COLO668 (cell line): ENCODE measurements around the gene IRS1.

Source experiments
- DNase-seq: peaks from one replicate; lab custom pipeline; 2025; ENCODE audit not compliant: unreplicated experiment; lab: John Stamatoyannopoulos, UW

Gene IRS1

DNA sequence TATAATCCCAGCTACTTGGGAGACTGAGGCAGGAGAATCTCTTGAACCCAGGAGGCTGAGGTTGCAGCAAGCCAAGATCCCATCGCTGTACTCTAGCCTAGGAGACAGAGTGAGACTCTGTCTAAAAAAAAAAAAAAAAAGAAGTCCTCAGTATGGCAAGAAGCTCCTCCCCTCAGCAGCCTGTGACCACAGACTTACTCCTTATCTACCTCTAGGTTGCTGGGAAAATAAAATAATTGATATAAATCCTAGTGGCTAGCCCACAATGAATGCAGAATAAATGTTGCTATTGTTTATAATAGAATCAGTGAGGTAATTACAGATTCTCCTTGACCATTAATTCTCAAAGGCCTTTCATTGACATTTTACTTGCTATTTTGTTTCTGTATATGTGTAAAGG is 70.6 kb downstream of the IRS1 start:
- no peak for DNase-seq

DNA sequence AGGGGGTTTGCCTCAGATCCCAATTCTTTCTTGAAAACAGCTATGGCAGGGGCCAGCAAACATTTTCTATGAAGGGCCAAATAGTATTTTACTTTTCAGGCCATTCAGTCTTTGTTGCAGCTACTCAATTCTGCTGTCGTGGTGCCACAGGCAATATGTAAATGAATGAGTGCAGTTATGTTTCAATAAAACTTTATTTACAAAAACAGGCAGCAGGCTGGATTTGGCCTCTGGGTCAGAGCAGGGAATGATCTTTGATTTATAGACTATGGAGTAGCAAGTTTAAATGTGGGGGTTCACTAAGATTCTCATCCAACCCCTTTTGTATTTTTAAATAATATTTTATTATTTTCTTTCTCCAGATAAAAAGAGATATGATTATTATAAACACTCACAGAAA is 72.4 kb downstream of the IRS1 start:
- DNase-seq, result no peak

DNA sequence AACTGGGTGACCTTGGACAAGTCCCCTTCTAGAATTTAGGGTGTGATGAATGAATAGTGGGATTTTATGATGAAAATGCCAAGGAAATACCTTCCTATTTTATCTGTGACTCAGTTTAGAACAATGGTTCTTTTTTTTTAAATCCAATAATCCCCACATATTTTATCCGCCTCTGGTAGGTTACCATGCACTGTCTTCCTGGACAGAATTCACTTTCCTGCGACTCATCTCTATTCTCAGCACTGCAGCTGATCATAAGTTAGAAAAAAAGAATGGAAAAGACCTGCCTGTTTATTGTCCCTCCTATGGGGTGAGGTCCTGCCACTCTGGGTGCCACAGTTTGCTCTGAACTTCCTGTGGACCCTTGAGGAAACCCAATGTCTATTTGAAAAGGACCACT is 73.1 kb downstream of the IRS1 start:
- DNase-seq, result no peak

DNA sequence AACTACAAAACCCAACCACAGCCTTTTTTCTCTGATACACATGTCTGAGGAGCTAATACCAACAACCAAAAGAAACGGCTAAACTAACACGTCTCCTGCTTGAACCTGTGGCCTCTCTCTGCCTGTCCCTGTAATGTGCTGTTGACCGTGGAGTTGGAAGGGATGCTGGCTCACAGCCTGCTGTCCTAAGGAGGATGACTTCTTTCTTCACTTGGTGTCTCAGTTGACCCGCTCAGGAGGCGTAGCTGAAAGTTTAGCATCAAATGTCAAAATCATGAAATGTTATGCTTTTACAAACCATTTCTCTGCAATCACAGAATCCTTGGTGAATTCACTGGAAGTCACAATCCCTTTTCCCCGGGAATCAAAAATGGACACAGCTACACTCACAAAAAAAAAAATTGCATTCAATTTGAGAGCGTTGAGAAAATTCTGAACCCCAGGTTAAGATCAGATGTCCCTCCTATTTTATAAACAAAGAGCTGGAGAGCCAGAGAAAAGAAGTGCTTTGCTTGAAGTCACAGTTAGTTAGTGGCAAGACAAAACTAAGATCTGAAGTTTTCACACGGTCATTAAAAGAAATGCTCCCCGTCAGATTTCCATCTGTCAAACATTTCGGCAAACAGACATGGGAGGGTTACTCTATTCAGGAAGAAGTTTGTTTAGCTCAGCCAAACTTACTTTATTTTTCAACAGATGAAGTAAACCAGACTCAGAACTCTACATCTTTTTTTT is 74.3 kb downstream of the IRS1 start:
- DNase-seq, result no peak

DNA sequence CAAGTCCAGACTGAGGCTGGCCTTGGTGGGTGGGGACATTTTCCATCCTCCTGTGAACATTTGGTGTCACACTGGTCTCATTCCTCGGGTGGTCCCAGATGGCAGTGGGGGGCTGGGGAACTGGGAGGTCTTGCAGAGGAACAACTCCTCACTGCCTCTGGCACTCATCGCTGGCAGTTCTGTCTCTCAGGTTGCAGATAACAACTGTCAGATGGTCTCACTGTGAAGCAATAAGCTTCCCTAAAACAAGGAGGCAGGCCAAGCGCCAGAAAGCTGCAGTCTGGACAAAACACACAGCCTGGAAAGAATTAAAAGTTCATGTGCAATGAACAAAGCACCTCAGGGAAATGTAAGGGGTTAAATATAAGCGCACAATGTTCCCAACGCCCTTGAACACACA is 78.1 kb downstream of the IRS1 start:
- DNase-seq, result no peak

DNA sequence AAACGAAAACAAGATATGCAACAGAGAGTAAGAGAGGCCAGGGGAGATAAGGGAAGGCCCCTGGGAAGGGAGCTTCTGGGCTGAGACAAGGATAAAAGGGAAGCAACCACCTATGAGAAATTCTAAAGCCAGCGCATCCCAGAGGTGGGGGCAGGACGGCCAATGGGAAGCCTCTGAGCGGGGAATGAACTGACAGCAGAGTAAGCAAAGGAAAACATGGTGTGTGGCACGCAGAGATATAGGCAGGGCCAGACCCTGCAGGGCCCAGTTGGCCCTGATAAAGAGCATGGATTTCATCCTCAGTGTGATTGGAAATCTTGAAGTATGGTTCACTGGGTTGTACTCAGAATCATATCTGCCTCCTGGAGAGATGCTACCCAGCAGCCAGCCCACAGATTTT is 78.7 kb downstream of the IRS1 start:
- no peak for DNase-seq

DNA sequence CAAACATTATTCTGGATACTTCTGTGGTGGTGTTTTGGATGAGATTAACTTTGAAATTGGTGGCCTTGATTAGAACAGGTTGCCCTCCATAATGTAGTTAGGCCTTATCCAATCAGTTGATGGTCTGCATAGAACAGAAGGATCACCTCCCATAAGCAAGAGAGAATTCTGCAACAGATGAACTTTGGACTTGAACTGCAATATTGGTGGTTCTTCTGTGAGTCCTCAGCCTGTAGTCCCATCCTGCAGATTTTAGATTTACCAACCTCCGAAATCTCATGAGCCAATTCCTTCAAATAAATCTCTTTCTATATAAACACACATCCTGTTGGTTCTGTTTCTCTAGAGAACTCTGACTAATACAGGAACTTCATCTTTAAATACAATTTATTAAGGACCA is 81.9 kb downstream of the IRS1 start:
- DNase-seq, result no peak

DNA sequence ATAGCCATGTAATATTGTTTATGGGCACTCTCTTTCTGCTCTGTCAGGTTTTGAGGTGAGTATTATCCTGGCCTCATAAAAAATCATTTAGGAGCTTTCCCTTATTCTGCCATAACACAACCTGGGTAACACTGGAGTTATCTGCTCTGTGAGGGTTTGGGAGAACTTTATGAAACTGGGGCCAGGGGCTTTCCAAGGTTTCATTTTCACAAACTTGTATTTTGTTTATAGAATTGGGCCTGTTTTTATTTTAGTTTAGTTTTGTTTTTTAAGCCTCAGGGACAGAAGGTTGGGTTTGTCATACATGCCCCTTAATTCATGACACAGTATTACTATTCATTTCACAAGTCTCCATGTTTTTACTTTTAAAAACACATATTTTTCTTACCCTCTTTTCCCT is 83.5 kb downstream of the IRS1 start:
- no peak for DNase-seq

DNA sequence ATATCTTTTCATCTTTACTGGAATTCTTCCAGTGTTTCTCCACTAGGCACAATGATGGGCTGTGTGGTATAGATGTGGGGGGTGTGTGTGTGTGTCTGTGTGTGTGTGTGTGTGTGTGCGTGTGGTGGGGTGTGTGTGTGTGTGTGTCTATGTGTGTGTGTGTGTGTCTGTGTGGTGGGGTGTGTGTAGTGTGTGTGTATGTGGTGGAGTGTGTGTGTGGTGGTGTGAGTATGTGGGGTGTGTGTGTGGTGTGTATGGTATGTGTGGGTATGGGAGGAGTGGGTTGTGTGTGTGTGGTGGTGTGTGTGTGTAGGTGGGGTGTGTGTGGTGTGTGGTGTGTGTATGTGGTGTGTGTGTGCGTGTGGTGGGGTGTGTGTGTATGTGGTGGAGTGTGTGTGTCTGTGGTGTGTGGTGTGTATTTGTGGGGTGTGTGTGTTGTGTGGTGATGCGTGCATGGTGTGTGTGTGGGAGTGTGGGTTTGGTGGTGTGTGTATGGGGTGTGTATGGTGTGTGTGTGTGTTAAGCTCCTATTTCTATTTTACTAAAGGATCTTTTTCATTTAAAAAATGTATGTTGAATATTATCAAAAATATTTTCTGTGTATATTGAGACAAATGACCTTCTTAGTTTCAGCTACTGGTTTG is 84.2 kb downstream of the IRS1 start:
- DNase-seq, result no peak

DNA sequence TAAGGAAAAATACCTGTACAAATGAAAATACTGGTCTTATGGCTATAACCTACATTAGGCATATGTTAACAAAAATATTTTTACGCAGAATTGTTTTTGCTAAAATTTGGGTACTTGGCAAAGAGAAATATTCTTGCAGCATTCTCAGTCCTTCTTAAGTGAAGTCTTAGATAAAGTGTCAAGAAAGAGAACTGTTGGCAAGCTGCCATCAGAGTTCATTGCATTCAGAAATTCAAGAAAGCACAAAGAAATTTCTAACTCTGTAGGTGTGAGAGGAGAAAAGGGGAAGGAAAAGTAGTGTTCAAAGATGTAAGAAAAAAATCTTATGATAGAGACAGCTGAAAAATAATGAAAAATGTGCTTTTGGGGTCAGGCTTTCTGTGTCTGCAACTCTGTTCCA is 86.7 kb downstream of the IRS1 start:
- DNase-seq, result no peak

DNA sequence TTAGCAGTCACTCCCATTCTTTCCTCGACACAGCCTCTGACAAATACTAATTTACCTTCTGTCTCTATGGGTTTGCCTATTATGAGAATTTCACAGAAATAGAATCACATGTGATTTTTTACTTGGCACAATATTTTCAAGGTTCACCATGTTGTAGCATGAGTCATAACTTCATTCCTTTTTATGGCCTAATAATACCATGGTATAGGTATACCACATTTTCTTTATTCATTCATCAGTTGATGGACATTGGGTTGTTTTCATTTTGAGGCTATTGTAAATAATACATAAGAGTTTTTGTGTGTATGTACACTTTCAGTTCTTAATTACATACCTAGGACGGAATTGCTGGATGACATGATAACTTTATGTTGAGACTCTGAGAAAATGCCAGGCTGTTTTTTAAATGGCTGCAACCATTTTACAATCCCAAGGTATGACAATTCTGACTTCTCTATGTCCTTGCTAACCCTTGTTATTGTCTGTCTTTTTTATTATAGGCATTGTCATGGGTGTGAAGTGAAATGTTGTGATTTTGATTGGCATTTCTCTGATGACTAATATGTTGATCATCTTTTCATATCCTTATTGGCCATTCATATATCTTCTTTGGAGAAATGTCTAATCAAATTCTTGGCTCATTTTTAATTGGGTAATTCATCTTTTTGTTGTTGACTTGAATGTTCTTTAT is 87.9 kb downstream of the IRS1 start:
- no peak for DNase-seq

DNA sequence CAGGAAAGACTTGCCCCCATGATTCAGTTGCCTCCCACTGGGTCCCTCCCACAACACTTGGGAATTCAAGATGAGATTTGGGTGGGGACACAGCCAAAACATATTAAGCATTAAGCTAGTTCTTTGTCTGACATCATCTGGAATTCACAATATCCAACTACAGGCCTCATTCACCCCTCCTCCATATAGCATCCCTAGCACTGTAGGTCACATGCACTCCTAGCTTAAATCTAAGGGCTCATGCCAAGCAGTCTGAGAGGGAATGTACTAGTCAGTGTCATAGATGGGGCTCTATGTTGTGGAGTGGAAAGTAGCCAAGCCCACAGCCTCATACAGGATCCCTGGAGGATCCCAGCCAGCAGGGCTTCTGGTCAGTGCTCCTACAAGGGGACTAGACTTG is 92.1 kb downstream of the IRS1 start:
- DNase-seq, result no peak

DNA sequence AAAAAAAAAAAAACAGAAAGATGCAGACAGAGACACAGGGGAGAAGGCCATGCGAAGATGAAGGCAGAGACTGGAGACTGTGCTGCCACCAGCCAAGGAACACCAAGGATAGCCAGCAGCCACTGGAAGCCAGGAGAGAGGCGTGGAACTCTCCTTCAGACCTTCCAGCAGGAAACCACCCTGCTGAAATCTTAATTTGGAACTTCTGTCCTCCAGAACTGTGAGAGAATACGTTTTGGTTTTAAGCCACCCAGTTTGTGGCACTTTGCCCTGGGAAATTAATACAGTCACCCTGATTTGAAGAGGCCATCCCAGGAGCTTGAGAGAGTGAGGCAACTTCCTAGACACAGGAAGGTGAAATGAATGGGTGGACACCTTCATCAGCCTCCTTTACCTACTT is 93.7 kb downstream of the IRS1 start:
- no peak for DNase-seq

DNA sequence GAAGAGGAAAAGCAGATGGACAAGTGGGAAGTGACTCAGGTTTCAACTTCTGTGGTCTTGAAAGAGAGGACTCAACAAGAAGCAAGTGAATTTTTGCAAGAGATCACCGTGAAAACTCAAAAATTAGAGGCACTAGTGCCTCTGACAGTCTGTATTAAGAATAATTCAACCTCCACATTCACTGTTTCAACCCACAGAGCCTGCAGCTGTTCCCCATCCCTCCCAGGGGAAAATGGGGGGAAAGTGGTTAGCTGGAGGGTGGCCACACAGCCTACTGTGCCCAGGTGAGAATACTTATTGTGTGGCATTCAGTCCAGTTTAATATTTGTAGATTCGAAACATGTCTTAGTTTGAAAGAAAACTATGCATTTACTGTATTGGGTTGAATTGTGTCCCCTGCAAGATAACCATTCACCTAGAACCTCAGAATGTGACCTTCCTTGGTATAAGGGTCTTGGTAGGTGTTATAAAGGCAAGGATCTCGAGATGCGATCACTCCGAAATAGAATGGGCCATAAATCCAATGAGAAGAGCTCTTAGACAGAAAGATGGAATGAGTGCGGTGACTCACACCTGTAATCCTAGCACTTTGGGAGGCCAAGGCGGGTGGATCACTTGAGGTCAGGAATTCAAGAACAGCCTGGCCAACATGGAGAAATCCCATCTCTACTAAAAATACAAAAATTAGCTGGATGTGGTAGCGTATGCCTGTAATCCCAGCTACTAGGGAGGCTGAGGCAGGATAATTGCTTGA is 94.3 kb downstream of the IRS1 start:
- DNase-seq, result no peak

DNA sequence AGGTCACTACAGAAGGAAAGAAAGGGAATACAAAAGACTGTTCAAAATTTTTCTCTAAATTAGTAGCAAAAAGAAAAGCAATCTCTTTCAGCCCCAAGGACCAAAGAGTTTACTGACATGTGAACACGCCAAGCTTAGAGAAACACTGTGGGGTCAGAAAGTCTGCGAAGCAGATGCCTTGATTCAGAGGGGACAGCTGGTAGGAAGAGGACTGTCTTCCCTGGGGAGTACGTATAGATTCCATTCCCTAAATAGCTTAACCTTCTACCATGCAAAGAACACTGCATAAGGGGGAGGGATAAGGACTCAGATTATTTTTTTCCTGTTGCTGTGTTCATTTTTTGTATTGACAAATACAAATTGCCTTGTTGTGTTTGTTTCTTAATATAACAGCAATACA is 96.1 kb downstream of the IRS1 start:
- DNase-seq, result no peak

DNA sequence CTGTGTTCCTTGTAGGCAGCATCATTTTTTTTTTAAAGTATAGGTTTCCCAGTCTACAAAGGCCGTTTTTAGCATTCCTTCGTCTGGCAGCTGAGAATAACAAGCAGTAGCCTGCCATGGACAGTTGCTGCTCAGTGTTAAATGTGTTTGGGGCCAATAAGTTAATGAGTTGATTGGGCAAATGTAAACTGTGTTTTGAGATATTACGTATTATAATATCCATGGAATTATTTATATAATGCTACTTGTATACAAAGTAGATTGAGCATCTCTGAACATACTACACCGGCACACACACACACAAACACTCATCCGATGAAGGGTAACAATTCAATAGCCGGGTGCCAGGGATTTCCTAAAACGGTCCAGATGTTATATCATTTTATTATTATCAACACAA is 97.2 kb downstream of the IRS1 start:
- DNase-seq, result no peak

DNA sequence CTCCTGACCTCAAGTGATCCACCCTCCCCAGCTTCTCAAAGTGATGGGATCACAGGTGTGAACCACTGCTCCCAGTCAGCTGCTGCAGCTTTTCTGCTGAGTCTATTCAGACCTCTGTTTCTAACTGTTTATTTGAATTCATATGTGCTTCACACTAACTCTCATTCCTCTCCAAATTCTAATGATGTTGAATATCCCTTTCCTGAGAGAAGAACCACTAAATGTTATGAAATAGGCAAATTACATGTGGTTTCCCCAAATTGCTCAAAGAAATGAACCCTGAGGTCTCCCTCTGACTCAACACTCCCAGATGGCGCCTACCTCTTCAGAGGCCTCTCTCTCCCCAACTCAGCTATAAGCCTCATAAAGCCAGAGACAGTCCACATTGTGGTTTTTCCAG is 98.6 kb downstream of the IRS1 start:
- DNase-seq, result no peak

DNA sequence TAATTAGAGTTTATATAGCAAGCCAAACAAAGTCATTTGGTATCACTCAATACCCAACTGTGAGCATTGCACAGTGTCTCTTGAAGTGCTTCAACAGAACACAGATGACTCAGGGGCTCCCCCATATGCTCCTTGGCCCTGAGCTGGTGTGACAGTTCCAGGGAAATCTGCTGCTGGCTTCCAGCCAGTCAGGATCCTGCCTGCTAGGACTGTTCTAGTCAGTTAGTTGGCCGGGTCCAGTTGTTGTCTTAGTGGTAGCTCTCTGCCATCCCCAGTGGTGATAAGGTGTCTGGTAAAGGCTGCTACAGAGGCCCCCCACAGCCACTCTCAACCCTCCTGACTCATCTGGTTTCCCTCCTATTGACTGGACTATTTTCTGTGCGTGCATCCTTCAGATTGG is 100.3 kb downstream of the IRS1 start:
- no peak for DNase-seq

DNA sequence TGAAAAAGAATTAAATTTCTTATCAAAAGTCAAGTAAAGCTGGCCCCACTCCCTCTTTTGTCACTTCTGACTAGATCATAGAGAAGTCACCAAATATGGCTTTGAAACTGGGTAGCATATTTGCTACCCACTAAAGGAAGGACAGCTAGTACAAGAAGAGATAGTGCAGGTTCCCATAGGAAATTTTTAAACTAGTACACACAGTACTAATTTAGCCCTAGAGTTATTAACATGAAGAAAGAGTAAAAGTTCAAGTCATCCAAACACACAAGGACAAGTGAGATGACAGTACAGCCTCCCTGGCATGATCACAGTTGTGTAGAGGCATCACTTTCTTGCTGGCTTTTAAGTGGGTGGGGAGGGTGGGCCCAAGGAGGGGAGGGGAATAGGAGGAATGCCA is 100.9 kb downstream of the IRS1 start:
- DNase-seq, result no peak

DNA sequence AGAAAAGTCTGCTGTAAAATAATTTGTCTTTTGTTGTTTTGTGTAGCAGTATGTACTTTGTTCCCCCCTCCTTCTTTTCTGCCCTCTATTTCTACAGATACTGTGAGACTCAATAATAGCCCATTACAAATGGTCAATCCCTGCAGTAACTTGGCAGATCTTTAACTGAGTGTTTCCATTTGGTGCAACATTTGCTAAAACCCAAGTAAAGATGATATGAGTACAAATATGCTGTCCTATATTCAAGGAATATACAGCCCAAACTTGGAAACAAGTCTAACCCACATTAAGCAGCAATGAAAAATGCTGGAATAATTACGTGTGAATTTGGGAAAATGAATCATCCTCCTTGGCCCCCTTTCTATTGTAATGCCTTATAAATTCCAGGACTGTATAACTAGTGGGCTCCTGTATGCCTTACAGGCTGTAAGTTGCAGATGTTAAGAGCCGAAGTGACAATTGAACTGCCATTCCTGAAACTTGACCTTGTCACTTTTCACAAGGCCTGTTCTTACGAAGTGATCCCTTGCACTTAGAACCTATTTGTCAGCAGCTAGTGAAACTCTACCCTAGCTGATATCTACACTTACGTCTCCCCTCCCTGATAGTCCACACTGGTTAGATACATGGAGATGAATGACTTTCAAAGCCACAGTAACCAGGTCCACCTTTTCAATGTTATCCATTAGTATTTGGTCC is 104.9 kb downstream of the IRS1 start:
- DNase-seq, result no peak

DNA sequence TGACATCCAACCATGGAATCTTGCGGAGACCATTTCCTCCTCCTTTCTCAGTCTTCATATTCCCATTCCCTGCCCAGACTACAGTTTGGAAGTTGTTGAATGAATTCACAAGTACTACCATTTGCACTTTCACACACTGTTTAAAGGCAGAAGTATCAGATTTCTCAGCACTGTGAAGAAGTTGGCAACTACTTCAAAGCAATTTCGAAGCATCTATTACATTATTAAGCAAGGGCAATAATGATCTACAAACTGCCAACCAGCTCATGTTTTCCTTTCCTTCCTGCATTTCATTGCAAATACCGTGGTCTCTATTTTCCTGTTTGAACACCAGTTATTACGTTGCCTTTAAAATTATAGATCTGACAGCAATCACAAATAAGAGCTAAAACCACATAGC is 105.5 kb downstream of the IRS1 start:
- DNase-seq, result no peak
